GM19240 (cell line): ENCODE data around the gene COLEC12.
"Not testable (repeated sequence)": the region's sequence is repeated elsewhere in the genome, so short reads cannot be mapped to it uniquely, and the experiment has no call there.

Experiments
- DNase-seq: peaks from one replicate; pipeline ENCODE4 v3.0.0; 2011; ENCODE audit warnings: low spot score; ENCODE audit not compliant: insufficient read length

The COLEC12 gene

GRCh38 chr18:293536-293935, 207.0 kb downstream of the COLEC12 start:
- DNase-seq, result no peak

GRCh38 chr18:292271-292670, 208.2 kb downstream of the COLEC12 start:
- DNase-seq, result no peak

DNA sequence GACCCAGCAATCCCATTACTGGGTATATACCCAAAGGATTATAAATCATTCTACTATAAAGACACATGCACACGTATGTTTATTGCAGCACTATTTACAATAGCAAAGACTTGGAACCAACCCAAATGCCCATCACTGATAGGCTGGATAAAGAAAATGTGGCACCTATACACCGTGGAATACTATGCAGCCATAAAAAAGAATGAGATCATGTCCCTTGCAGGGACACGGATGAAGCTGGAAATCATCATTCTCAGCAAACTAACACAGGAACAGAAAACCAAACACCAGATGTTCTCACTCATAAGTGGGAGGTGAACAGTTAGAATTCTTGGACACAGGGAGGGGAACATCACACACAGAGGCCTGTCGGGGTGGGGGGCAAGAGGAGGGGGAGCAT, 210.5 kb downstream of the COLEC12 start:
- not testable (repeated sequence) for DNase-seq

GRCh38 chr18:289026-289425, 211.5 kb downstream of the COLEC12 start:
- no peak for DNase-seq

- DNase-seq, result no peak
Observed at GRCh38 chr18:286515-287310, 213.8 kb downstream of the COLEC12 start.

GRCh38 chr18:285817-286216, 214.7 kb downstream of the COLEC12 start:
- DNase-seq, result no peak

DNA sequence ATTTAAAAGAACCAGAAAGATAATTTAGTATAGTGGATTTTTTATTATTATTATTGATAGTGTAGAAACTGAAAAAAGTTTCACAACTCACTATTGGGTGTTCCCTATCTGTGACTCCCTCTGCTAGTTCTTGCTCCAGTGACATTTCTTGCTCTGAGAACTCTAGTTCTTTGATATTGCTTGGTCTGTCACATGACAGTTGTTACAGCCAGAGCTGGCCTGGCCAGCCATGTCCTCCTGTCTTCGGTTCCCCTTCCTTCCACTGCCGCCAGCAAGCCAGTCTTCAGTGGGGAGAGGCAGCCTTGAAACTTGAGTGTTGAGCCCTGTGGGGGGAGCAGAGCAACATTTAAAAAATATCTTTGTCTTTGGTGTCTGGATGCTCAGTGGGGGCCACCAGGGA, 225.0 kb downstream of the COLEC12 start:
- DNase-seq, result no peak

GRCh38 chr18:274313-274712, 226.2 kb downstream of the COLEC12 start:
- DNase-seq, result no peak

- DNase-seq, result no peak
Observed at GRCh38 chr18:273525-273924, 227.0 kb downstream of the COLEC12 start.

GRCh38 chr18:272650-273049, 227.9 kb downstream of the COLEC12 start:
- no peak for DNase-seq

GRCh38 chr18:269480-270095, 230.9 kb downstream of the COLEC12 start:
- no peak for DNase-seq

- DNase-seq, result peak; percentile 77
Observed at GRCh38 chr18:267688-268552, 232.6 kb downstream of the COLEC12 start, which contains the start of gene THOC1. Gene THOC1 (minus strand): TSS chr18:268047. CDS start chr18:268019, 28 bp downstream.

DNA sequence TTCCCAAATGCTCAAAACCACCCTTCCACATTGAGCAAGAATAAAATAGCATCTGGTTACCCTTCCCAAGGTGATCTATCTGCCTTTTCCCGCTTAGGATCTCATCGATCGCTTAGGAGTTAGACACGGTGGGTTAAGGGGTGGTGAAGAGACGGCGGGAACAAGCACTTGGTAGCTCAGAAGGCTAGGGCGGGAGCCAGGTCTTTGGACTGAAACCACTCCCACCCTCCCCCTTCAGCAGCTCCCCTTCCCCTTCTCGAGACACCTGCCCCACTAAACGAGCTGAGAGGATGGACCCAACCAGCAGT, 233.2 kb downstream of the COLEC12 start:
- DNase-seq, result no peak
